CD4-positive, alpha-beta T cell treated with Interleukin-15 for 1 hour (primary cell): ENCODE measurements around the gene GSC.
"Not testable (repeated sequence)": the region's sequence is repeated elsewhere in the genome, so short reads cannot be mapped to it uniquely, and the experiment has no call there.

ENCODE experiments used
- DNase-seq: peaks from one replicate; pipeline ENCODE4 v3.0.0-alpha.2; 2020

Gene GSC

GRCh38 chr14:94769391-94770250 is at the start of gene GSC:
Gene GSC (minus strand): TSS chr14:94770113. CDS start chr14:94770015, 98 bp downstream.
- no peak for DNase-seq

DNA sequence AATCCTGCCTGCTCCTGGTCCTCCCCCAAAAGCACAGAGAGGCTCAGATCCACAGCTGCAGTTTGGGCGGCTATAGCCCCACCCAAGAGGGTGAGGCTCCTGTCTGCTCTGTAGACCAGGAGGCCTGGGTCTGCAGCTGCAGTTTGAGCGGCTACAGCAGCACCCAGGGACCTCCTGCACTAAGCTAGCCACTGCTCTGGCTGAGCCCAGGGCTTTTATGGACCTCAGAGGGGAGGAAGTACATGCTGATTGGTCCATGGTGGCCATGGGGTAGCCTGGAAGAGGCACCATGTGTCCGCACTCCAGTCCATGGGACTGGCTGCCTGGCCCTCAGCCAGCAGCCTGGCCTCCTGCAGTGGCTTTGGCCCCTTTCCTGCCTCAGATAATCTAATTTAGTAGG is 49.6 kb upstream of the GSC start:
- DNase-seq = no peak

GRCh38 chr14:94816113-94816512 is 46.2 kb upstream of the GSC start:
- no peak for DNase-seq

DNA sequence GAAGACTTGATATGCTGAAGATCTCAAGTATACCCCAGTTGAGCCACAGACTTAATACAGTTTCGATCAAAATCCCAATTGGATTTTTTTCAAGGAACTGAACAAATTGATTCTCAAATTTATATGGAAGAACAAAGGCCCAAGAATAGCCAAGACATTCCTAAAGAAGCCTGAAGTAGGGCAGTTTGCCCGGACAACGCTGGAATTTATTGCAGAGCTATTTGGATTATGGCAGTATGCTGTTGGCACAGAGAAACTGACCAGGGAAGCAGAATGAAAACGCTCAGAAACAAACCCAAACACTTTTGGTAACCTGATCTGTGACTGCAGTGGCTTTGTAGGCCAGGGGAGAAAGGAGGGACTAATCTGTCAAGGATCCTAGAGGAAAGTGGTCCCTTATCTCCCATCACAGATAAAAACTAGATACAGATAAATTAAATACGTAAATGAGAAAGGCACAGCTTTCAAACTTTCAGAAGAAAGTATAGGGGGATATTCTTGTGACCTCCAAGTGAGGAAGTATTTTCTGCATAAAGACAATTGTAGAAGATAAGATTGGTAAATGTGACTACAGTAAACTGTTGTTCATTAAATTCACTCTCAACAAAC is 35.9 kb upstream of the GSC start:
- no peak for DNase-seq

DNA sequence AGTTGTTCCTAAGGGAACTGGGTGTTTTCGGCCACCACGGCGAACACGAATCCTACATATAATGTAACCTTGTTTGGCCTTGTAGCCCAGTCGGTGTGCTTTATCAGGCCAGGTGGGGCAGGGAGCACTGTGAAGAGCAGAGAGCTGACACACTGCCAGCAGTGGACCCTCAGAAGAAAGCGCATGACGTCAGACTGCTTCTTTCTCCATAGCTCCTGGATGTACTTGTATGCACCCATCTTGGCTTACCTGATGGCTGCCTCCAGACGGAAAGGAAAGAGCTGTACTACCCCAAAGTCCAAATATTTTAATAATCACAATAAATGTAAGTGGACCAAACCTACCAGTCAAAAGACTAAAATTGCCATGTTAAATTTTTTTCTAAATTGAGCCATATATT is 31.3 kb upstream of the GSC start:
- DNase-seq = no peak

DNA sequence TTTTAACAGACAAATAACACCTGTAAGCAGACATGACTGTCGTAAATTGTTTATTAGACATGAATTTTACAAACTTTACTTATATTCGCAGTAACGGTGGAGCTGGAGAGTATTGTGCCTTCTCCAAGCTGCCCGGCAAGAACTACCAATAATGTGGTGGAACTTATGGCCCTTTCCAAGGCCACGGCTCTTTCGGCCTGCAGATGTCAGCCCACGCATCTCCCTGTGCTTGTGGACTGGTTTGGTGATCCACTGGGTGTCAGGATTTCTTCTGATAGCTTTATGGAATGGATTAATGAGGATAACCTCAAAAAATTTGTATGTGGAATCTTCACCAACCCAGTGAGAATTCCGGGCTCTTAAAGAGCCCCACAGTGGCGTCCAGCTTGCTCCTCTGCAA is 30.9 kb upstream of the GSC start:
- DNase-seq = not testable (repeated sequence)

DNA sequence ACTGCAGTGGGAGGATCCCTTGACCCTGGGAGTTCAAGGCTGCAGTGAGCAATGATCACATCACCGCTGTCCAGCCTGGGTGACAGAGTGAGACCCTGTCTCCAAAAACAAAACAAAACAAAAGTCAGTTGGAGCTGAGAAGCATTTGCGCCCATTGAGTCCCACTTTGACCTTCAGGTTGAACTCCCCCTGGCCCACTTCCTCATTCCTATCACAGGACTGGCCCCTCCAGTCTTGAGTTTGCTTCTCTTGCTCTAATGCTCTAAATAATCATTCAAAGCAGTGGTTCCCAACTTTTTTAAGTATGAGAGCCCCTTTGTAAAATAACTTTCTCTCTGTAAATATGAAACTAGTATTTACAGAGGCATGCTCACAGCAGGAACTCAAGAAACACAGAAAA is 28.0 kb upstream of the GSC start:
- DNase-seq = no peak

- no peak for DNase-seq
Observed at GRCh38 chr14:94796278-94796677, 26.4 kb upstream of the GSC start.

DNA sequence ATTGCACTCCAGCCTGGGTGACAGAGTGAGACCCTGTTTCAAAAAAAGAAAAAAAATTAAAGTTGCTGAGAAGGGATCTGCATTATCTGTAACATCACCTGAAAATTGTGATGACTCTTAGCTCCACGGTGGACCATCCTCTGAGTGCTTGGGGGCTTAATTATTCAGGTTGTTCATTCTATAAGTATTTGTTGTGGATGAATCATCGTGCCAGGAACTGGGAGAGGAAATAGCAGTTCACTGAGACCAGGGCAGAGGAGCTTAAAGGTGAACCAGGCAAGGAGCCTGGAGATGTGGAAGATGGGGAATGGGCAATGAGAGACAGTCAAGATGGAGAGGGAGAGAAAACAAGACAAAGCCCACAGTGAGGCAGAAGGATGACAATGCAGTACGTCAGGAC is 25.5 kb upstream of the GSC start:
- DNase-seq = no peak

DNA sequence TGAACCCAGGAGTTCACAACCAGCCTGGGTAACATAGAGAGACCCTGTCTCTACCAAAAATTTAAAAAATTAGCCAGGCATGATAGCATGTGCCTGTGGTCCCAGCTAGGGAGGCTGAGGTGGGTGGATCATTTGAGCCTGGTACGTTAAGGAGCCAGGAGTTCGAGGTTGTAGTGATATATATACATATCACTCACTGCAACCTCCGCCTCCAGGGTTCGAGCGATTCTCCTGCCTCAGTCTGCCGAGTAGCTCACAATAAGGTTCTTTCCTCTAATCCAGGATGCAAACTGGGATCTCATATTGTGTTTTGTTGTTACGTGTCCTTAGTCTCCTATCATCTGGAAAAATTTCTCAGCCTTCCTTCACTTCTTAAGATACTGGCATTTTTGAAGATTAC is 24.0 kb upstream of the GSC start:
- DNase-seq = no peak

DNA sequence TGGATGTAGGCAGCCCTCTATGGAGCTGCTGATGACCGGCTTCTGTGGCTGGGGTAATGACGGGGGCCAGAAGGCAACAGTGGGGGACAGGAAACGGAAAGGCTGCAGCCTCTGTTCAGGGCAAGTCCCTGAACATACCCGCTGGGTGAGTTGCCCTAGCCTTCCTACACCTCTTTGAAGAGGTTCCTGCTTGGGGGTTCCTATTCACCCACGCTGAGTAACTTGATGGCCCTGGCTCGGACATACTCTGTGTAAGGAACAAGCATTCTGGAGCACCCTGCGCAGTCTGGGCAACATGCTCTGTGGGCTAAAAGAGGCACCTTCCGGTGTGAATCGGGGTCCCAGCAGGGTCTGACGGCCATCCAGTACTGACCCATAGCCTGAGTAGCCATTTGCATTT is 17.7 kb upstream of the GSC start:
- DNase-seq = no peak

DNA sequence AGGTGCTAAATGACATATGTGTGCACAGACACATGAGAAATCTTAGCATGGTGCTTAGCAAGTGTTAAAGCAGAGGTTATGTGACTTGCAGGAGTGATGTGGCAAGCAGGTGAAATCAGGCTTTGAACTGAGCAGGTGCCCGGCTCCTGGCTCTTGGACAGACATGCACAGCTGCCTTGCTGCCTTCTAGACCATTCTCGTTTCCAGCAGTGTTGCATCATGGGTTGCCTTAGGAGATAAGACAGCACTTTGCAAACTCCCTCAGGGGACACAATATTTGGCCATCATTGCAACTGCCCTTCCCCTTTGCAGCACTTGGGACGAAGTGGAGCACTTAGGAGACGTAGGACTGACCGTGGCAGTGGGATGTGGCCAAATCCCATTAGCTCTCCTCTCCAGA is 17.2 kb upstream of the GSC start:
- DNase-seq = no peak

- DNase-seq = no peak
Observed at GRCh38 chr14:94780536-94781399, 10.9 kb upstream of the GSC start.

GRCh38 chr14:94779713-94780112 is 9.8 kb upstream of the GSC start:
- DNase-seq = no peak

GRCh38 chr14:94775871-94776210 is 5.9 kb upstream of the GSC start:
- DNase-seq = no peak

- DNase-seq = no peak
Observed at GRCh38 chr14:94775091-94775870, 5.4 kb upstream of the GSC start.

DNA sequence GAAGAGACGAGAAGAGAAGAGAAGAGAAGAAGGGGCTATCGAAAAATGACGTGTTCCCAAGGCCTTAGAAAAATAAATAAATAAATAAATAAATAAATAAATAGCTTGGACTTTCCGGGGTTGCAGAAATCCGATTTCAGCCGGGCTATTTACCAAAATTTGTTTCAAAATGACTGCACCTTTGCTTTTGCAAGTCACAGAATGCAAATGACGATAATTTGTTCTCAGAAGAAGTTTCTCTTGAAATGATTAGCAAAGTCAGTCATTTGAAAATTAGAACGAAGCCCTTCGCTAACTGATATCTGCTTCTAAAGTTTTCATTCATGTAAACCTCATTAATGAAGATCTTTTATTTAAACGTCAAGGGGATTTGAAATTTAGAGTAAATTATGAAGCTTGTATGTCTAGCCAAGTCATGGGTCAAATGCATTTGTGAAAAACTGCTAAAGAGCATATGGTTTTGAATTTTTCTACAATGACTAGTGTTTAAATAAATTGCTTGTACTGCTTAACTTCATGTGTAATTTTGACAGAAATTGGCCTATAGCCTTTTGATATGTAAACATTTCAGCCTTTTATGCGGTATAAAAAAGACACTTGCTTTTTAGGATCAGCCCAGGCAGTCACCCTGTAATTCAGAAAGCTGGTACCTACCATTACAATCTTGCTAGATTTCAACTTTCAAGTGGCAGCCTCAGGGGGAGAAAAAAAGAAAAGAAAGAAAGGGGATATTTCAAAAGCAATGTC is 4.6 kb upstream of the GSC start:
- DNase-seq = no peak

GRCh38 chr14:94773655-94774343 is 3.9 kb upstream of the GSC start:
- no peak for DNase-seq

DNA sequence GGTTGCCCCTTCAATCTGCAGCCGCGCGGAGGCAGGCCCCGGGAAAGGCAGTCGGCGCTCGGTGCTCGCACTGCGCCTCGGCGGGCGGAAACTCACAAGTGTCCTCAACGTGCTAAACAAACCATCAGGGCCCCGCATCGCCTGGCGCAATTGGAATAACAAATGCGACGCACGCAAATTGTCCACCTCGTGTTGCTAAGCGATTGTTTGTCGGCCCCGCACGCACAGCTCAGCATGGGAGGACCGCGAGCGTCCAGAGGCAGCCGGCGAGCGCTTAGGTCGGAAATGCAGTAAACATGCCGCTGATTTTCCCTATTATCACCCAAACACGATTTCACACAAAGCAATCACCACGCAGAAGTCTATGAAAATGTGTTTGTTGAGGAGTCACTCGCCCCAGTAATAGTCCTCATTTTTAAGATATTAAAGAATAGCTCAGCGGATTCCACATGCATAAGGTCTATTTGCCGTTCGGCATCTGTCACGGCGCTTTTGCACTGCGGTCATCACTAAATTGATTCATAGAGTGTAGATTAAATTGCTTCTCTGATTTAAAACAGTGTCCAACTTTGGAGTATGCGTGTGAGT is 3.2 kb upstream of the GSC start:
- no peak for DNase-seq

- no peak for DNase-seq
Observed at GRCh38 chr14:94772548-94772947, 2.6 kb upstream of the GSC start.

DNA sequence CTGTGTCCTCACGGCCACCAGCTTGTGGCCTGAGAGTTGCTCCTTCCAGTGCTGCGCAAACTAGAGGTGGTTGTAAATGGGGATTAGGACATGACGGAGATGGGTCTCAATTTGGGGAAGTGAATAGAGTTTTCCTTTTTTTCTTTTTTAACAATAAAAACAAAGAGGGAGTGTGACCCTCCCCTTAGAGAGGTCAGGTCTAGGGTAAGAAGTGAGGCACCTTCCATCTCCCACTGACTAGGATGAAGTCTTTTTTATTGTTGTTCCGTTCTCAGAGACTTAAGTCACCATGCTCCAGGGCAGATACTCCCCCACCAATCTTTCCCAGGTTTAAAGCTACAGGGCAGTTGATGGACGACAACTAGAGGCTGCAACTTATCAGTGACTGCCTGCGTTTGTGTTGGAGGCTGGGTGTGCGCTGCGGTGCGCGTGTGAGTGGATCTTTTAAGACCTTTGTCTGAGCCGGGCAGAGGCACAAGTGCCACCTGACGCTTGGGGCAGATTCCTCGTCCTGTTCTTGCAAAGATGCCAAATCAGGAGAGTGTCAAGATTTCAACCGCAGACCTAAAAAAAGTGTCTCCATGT is 2.1 kb upstream of the GSC start:
- DNase-seq = no peak
